ENCODE measurements around the gene TMEM163. TPM values are rescaled to one million over a fixed set of nuclear protein-coding genes. Genes with fewer than 3 reads are reported as not detected.

The TMEM163 gene
- total RNA-seq, 2 experiments from 2014 or later, result not detected

- DNase-seq, result no peak
- H3K36me3 Mint-ChIP-seq, result no peaks in the 10 kb centered on the region
- no peak overlapping the region for H3K27ac Mint-ChIP-seq
- no peaks in the 10 kb centered on the region for H3K9me3 Mint-ChIP-seq
- peaks cover 19% of the 10 kb centered on the region for H3K4me1 Mint-ChIP-seq
- H3K27me3 Mint-ChIP-seq, result peaks cover 89% of the 10 kb centered on the region
- no peak overlapping the region for H3K4me3 Mint-ChIP-seq
Observed at GRCh38 chr2:134713176-134713575, 5.6 kb downstream of the TMEM163 start.

- peaks cover 18% of the 10 kb centered on the region for H3K4me1 Mint-ChIP-seq
- H3K27ac Mint-ChIP-seq, result no peak overlapping the region
- no peaks in the 10 kb centered on the region for H3K9me3 Mint-ChIP-seq
- H3K4me3 Mint-ChIP-seq, result no peak overlapping the region
- no peak for DNase-seq
- peaks cover 89% of the 10 kb centered on the region for H3K27me3 Mint-ChIP-seq
- no peaks in the 10 kb centered on the region for H3K36me3 Mint-ChIP-seq
Observed at GRCh38 chr2:134712736-134713135, 6.1 kb downstream of the TMEM163 start.

DNA sequence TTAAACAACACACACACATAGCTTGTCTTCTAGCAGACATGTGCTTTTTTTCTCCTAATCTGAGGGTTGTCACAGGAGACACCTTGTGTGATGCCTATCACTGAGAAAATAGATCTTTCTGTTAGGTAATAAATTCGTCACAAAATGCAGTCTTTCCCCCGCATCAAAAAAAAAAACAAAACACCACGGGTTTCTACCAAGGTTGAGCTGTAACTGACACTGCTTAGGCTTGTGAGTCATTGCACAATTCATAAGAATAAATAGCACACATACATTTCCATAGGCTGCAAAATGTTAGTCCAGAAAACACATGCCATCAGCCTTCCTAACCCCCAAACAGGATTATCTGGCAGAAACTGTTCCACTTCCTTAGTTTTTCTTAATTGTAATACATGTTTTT, 6.5 kb downstream of the TMEM163 start:
- Mint-ChIP-seq H3K27ac (no peak overlapping the region), H3K9me3 (no peaks in the 10 kb centered on the region), H3K36me3 (no peaks in the 10 kb centered on the region), H3K4me1 (peaks cover 16% of the 10 kb centered on the region), H3K27me3 (peaks cover 89% of the 10 kb centered on the region), H3K4me3 (no peak overlapping the region)
- DNase-seq, result no peak

DNA sequence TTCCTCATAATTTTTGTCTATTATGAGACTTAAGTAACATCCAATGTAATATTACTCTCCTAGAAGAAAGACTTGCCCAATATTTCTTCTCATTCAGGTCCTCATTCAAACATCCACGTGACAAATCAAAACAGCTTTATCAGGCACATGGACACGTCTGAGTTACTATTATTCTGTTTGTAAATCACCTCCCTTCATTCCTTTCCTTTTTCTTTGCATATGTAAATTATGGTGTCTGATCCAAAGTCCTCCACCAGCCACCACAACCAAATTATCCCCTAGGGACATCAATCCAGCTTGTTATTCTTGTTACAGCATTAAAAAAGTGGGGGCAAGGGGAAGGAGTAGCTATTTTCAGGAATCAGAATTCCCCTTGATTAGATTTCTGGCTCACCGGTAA, 7.1 kb downstream of the TMEM163 start:
- Mint-ChIP-seq H3K36me3 (no peaks in the 10 kb centered on the region), H3K4me3 (no peak overlapping the region), H3K4me1 (peaks cover 17% of the 10 kb centered on the region), H3K27ac (no peak overlapping the region), H3K27me3 (peaks cover 89% of the 10 kb centered on the region), H3K9me3 (no peaks in the 10 kb centered on the region)
- DNase-seq, result no peak

DNA sequence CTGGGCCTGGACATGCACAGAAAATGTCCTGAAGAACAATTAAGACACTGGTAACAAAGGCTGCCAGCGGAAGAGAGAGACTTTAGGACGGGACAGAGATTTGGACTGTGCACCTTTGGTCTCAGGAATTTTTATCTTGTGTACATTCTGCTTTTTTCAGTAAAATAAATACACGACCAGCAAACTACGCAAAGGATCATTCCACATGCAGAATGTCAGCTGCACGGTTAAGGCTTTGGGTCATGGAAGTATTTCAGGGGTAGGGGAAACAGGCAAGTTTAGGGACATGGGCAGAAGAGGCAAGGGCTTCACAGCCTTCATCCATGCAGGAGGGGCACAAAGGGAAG, 11.5 kb downstream of the TMEM163 start:
- no peak overlapping the region for H3K4me3 Mint-ChIP-seq
- no peaks in the 10 kb centered on the region for H3K9me3 Mint-ChIP-seq
- H3K4me1 Mint-ChIP-seq, result peaks cover 9% of the 10 kb centered on the region
- H3K27ac Mint-ChIP-seq, result no peak overlapping the region
- peaks cover 91% of the 10 kb centered on the region for H3K27me3 Mint-ChIP-seq
- DNase-seq, result no peak
- no peaks in the 10 kb centered on the region for H3K36me3 Mint-ChIP-seq

GRCh38 chr2:134706587-134707329, 12.0 kb downstream of the TMEM163 start:
- Mint-ChIP-seq H3K27ac (no peak overlapping the region), H3K36me3 (no peaks in the 10 kb centered on the region), H3K9me3 (no peaks in the 10 kb centered on the region), H3K4me1 (peaks cover 9% of the 10 kb centered on the region), H3K4me3 (no peak overlapping the region), H3K27me3 (peaks cover 90% of the 10 kb centered on the region)
- no peak for DNase-seq

GRCh38 chr2:134705861-134706586, 12.8 kb downstream of the TMEM163 start:
- no peaks in the 10 kb centered on the region for H3K9me3 Mint-ChIP-seq
- peaks cover 83% of the 10 kb centered on the region for H3K27me3 Mint-ChIP-seq
- DNase-seq, result no peak
- no peaks in the 10 kb centered on the region for H3K36me3 Mint-ChIP-seq
- H3K4me3 Mint-ChIP-seq, result no peak overlapping the region
- H3K27ac Mint-ChIP-seq, result no peak overlapping the region
- peaks cover 9% of the 10 kb centered on the region for H3K4me1 Mint-ChIP-seq

GRCh38 chr2:134704173-134704572, 14.6 kb downstream of the TMEM163 start:
- H3K36me3 Mint-ChIP-seq, result no peaks in the 10 kb centered on the region
- no peak overlapping the region for H3K4me3 Mint-ChIP-seq
- DNase-seq, result no peak
- H3K27me3 Mint-ChIP-seq, result peaks cover 77% of the 10 kb centered on the region
- peaks cover 9% of the 10 kb centered on the region for H3K4me1 Mint-ChIP-seq
- no peaks in the 10 kb centered on the region for H3K9me3 Mint-ChIP-seq
- no peak overlapping the region for H3K27ac Mint-ChIP-seq

DNA sequence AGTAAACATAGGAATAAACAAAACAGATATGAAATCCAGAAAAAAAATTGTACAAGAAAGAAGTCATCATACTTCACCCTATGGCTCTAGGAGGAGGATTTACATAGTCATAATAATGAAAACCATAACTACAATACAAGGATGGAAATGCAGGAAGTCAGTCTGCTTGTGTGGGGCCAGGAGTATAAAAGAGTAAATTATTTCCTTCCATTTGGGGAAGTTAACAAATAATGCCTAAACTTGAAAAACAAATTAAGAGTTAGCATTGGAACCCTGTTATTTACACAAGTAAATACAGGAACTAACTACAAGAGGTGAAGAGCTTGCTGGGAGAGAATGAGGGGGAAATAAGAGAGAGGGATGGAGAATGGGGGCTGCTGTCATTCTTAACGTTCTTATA, 15.4 kb downstream of the TMEM163 start:
- Mint-ChIP-seq H3K4me3 (no peak overlapping the region), H3K27me3 (peaks cover 71% of the 10 kb centered on the region), H3K36me3 (no peaks in the 10 kb centered on the region), H3K27ac (no peak overlapping the region), H3K9me3 (no peaks in the 10 kb centered on the region), H3K4me1 (peaks cover 9% of the 10 kb centered on the region)
- DNase-seq, result no peak

GRCh38 chr2:134700730-134701129, 18.1 kb downstream of the TMEM163 start:
- Mint-ChIP-seq H3K4me3 (no peak overlapping the region), H3K27me3 (peaks cover 57% of the 10 kb centered on the region), H3K27ac (no peak overlapping the region), H3K9me3 (no peaks in the 10 kb centered on the region), H3K36me3 (no peaks in the 10 kb centered on the region), H3K4me1 (no peaks in the 10 kb centered on the region)
- no peak for DNase-seq

DNA sequence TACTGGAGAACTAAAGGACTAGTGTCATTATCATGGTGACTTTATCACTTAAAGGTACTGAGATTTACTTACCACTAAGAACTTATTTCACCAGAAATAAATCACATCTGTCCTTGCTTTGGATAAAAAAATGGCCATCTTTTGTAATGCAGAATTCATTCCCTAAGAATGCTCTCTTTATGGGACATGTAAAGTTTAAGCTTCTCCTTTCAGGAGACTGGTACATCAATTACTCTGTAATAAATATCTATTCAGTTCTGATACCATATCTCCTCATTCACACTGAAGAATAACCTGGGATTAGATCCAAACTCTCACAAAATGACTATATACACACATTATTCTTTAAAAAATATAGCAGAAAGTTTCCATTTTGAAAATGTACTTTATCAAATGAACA, 24.4 kb downstream of the TMEM163 start:
- no peak for DNase-seq
- H3K9me3 Mint-ChIP-seq, result no peaks in the 10 kb centered on the region
- H3K27ac Mint-ChIP-seq, result no peak overlapping the region
- H3K4me1 Mint-ChIP-seq, result no peaks in the 10 kb centered on the region
- no peaks in the 10 kb centered on the region for H3K36me3 Mint-ChIP-seq
- peaks cover 24% of the 10 kb centered on the region for H3K27me3 Mint-ChIP-seq
- no peak overlapping the region for H3K4me3 Mint-ChIP-seq

- H3K27ac Mint-ChIP-seq, result no peak overlapping the region
- H3K9me3 Mint-ChIP-seq, result no peaks in the 10 kb centered on the region
- H3K36me3 Mint-ChIP-seq, result no peaks in the 10 kb centered on the region
- no peaks in the 10 kb centered on the region for H3K4me1 Mint-ChIP-seq
- peaks cover 24% of the 10 kb centered on the region for H3K27me3 Mint-ChIP-seq
- H3K4me3 Mint-ChIP-seq, result no peak overlapping the region
- no peak for DNase-seq
Observed at GRCh38 chr2:134693359-134694330, 25.2 kb downstream of the TMEM163 start.

DNA sequence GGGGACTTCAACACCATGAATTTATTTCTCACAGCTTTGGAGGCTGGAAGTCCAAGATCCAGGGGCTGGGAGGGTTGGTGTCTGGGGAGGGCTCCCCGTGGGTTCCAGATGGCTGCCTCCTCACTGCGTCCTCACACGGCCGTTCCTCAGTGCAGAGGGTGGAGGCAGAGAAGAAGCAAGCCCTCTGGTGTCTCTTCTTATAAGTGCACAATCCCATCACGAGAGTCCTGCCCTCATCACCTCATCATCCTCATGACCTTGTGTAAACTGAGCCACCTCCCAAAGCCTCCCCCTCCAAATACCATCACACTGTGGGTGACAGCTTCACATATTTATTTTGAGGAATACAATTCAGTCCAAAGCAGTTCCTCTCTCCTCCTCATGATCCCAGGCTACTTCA, 26.3 kb downstream of the TMEM163 start:
- no peak for DNase-seq

GRCh38 chr2:134690629-134691215, 28.1 kb downstream of the TMEM163 start:
- no peaks in the 10 kb centered on the region for H3K36me3 Mint-ChIP-seq
- H3K9me3 Mint-ChIP-seq, result no peaks in the 10 kb centered on the region
- no peaks in the 10 kb centered on the region for H3K4me1 Mint-ChIP-seq

More for the DNA sequence above, 26.3 kb downstream of the TMEM163 start:
- Mint-ChIP-seq H3K27ac (no peak overlapping the region), H3K9me3 (no peaks in the 10 kb centered on the region), H3K4me1 (no peaks in the 10 kb centered on the region), H3K36me3 (no peaks in the 10 kb centered on the region), H3K4me3 (no peak overlapping the region), H3K27me3 (peaks cover 16% of the 10 kb centered on the region)

GRCh38 chr2:134689315-134689714, 29.5 kb downstream of the TMEM163 start:
- Mint-ChIP-seq H3K9me3 (no peaks in the 10 kb centered on the region), H3K27ac (no peak overlapping the region), H3K27me3 (peaks cover 8% of the 10 kb centered on the region), H3K36me3 (no peaks in the 10 kb centered on the region), H3K4me1 (no peaks in the 10 kb centered on the region), H3K4me3 (no peak overlapping the region)
- no peak for DNase-seq

More at GRCh38 chr2:134690629-134691215, 28.1 kb downstream of the TMEM163 start:
- no peak for DNase-seq
- peaks cover 12% of the 10 kb centered on the region for H3K27me3 Mint-ChIP-seq
- no peak overlapping the region for H3K27ac Mint-ChIP-seq
- H3K4me3 Mint-ChIP-seq, result no peak overlapping the region
